Breast epithelium (tissue), 3 donors: ENCODE measurements around the gene PXDN.
"Not testable (repeated sequence)": the region's sequence is repeated elsewhere in the genome, so short reads cannot be mapped to it uniquely, and the experiment has no call there.

Source experiments
- CTCF ChIP-seq, 3 donors: fragments of 450-650 bp; IDR thresholded peaks; one replicate each; pipeline ENCODE4 v1.5.1; 2016 to 2017; ENCODE audit warnings: antibody characterized with exemption in 3 of 3, mild to moderate bottlenecking in 3 of 3, moderate library complexity in 3 of 3
- POLR2A ChIP-seq: fragments of 450-650 bp; IDR thresholded peaks from one replicate; pipeline ENCODE4 v1.6.1; 2016; ENCODE audit warnings: antibody characterized with exemption, mild to moderate bottlenecking, moderate library complexity

- not testable (repeated sequence) for TF ChIP-seq CTCF (IDR thresholded peaks at IDR 0.05); POLR2A
Observed at GRCh38 chr2:1716014-1716305, 28.4 kb downstream of the PXDN start.
